AG04449 (cell line): ENCODE measurements around the gene CAB39L.

Experiments
- CTCF ChIA-PET: fragments of 350-600 bp; formaldehyde crosslinking; extraction: SDS; loops from one replicate; lab custom pipeline; 2021; ENCODE audit warnings: antibody characterized with exemption; lab: Yijun Ruan, JAX
- POLR2A ChIA-PET: fragments of 400-600, 350-600 bp; formaldehyde crosslinking; extraction: SDS; loops from one replicate; lab custom pipeline; 2020; ENCODE audit warnings: antibody characterized with exemption, inconsistent platforms; lab: Yijun Ruan, JAX
- DNase-seq: peaks from one replicate; pipeline ENCODE4 v3.0.0-alpha.2; 2010; ENCODE audit warnings: low read depth, low spot score
- H3K4me3 ChIP-seq: 2 replicates; pipeline ENCODE4 v1.5.1; 2011; ENCODE audit warnings: low read depth, mild to moderate bottlenecking, control low read depth, low read length
- TF ChIP-seq, protein P1 (sequence below): IDR thresholded peaks from one replicate; pipeline ENCODE4 v1.5.1; 2011; ENCODE audit warnings: mild to moderate bottlenecking, moderate library complexity, low read length, control low read depth, inconsistent platforms; ENCODE audit not compliant: insufficient read depth; ENCODE audit errors: missing control alignments

The CAB39L gene

GRCh38 chr13:49326222-49326917, 117.5 kb downstream of the CAB39L start:
- no peak for DNase-seq
- ChIA-PET POLR2A (no interaction called here), CTCF (no interaction called here)
- TF ChIP-seq, protein P1, sequence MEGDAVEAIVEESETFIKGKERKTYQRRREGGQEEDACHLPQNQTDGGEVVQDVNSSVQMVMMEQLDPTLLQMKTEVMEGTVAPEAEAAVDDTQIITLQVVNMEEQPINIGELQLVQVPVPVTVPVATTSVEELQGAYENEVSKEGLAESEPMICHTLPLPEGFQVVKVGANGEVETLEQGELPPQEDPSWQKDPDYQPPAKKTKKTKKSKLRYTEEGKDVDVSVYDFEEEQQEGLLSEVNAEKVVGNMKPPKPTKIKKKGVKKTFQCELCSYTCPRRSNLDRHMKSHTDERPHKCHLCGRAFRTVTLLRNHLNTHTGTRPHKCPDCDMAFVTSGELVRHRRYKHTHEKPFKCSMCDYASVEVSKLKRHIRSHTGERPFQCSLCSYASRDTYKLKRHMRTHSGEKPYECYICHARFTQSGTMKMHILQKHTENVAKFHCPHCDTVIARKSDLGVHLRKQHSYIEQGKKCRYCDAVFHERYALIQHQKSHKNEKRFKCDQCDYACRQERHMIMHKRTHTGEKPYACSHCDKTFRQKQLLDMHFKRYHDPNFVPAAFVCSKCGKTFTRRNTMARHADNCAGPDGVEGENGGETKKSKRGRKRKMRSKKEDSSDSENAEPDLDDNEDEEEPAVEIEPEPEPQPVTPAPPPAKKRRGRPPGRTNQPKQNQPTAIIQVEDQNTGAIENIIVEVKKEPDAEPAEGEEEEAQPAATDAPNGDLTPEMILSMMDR = no peak
- no peak overlapping the region for H3K4me3 ChIP-seq

- no peak for DNase-seq
- H3K4me3 ChIP-seq = no peak overlapping the region
- ChIA-PET POLR2A (no interaction called here), CTCF (interaction anchor here (0.5 to 2.4 kb wide), 4 partner anchors 9 to 169 kb away, joined by 3 to 6 read pairs (median 5); no protein-coding TSS in a partner anchor)
- TF ChIP-seq, protein P1 = no peak
Observed at GRCh38 chr13:49323344-49323743, 120.5 kb downstream of the CAB39L start.

- no peak overlapping the region for H3K4me3 ChIP-seq
- no peak for DNase-seq
- TF ChIP-seq, protein P1 = no peak
- ChIA-PET POLR2A (no interaction called here), CTCF (interaction anchor here (0.5 to 2.4 kb wide), 4 partner anchors 8 to 170 kb away, joined by 3 to 6 read pairs (median 5); no protein-coding TSS in a partner anchor)
Observed at GRCh38 chr13:49322702-49323101, 121.2 kb downstream of the CAB39L start.

- CTCF ChIA-PET = interaction anchor here (2.4 kb wide), 1 partner anchor 20 kb away, joined by 6 read pairs; no protein-coding TSS in a partner anchor
- TF ChIP-seq, protein P1 = no peak
- H3K4me3 ChIP-seq = no peak overlapping the region
- no peak for DNase-seq
- POLR2A ChIA-PET = no interaction called here
Observed at GRCh38 chr13:49320975-49321374, 122.9 kb downstream of the CAB39L start.

GRCh38 chr13:49319951-49320350, 123.9 kb downstream of the CAB39L start:
- POLR2A ChIA-PET = no interaction called here
- TF ChIP-seq, protein P1 = no peak
- DNase-seq = no peak
- no peak overlapping the region for H3K4me3 ChIP-seq
- CTCF ChIA-PET = no interaction called here

DNA sequence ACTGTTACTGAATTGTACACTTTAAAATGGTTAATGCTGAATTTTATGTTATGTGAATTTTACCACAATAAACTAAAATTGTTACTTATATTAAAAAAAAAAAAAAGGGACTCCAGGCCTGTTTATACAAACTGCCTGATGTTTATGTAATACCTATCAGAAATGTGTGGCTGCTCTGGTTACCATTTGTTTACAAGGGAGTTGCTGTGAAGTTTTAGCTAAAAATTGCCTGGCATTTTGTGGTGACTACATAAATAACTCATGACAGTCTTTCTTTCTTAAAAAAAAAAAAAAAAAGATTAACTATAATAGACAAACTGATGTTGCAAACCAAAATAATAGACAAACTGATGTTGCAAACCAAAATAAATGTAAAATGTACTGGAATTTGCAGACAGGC, 124.3 kb downstream of the CAB39L start:
- ChIA-PET POLR2A (no interaction called here), CTCF (no interaction called here)
- DNase-seq = no peak
- TF ChIP-seq, protein P1 = no peak
- no peak overlapping the region for H3K4me3 ChIP-seq
